ENCODE measurements around the gene TBC1D25. TPM values are rescaled to one million over a fixed set of nuclear protein-coding genes. Genes with fewer than 3 reads are reported as not detected.
A peak's percentile ranks its signal among the peaks of the same experiment; 100 is the strongest.

Gene TBC1D25
- total RNA-seq, 2 experiments from 2014 or later: 26.7 to 30.5 TPM

DNA sequence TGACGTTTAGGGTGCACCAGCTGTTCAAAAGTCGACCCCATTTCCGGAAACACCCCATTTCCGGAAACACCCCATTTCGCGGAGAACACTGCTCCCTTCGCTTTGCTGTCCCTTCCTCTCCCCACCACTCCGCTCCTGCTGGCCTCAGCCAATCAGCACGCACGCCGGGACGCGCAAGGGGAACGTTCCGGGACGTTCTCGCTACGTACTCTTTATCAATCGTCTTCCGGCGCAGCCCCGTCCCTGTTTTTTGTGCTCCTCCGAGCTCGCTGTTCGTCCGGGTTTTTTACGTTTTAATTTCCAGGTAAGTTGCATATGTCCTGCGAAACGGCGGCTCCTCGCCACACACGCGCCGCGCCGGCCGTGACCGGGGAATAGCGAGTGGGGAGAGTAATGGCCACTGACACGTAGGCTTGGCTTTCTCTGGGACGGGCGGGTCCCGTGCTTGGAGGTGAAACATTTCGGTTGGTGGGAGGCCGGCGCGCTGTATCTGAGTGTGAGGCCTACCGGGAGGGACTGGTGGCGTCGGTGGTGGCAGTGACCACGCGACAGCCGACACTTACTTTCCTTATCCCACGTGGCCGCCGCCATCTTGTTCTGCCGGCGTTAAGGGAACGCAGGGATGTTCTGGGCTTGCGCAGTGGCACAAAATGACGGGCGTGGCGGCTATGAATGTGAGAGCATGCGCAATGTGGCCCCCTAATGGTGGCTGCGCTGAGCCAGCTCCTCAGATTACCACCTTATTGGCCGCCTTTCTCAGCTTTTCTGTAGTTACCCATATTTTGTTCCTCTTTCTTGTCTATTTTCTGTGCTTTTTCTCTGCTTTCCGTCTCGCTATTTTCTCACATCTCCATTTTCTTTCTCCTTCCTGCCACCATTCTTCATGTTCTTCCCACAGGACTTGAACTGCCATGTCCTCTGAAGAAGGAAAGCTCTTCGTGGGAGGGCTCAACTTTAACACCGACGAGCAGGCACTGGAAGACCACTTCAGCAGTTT lies 35.1 kb downstream of the TBC1D25 start, which contains the start of gene RBM3:
Gene RBM3 (plus strand): TSS at position 215 of the 997 bp plus-strand sequence. CDS start 697 bp downstream, at position 912.
- TF ChIP-seq, protein P1, sequence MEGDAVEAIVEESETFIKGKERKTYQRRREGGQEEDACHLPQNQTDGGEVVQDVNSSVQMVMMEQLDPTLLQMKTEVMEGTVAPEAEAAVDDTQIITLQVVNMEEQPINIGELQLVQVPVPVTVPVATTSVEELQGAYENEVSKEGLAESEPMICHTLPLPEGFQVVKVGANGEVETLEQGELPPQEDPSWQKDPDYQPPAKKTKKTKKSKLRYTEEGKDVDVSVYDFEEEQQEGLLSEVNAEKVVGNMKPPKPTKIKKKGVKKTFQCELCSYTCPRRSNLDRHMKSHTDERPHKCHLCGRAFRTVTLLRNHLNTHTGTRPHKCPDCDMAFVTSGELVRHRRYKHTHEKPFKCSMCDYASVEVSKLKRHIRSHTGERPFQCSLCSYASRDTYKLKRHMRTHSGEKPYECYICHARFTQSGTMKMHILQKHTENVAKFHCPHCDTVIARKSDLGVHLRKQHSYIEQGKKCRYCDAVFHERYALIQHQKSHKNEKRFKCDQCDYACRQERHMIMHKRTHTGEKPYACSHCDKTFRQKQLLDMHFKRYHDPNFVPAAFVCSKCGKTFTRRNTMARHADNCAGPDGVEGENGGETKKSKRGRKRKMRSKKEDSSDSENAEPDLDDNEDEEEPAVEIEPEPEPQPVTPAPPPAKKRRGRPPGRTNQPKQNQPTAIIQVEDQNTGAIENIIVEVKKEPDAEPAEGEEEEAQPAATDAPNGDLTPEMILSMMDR (IDR thresholded peaks at IDR 0.05): peak; percentile 36
- peaks cover 26% of the 10 kb centered on the region for H3K4me1 ChIP-seq (ENCODE audit: insufficient read depth, low read length)
- intact Hi-C loops (cut with DNase I, micrococcal nuclease): loop anchor here (1.0 to 10.0 kb wide), 5 partner anchors 22 to 100 kb away; partner anchors contain the start of genes TBC1D25 (in 2 of the 2), EBP (in 1 of the 2), FTSJ1 (in 1 of the 2) and SLC38A5 (in 1 of the 2)
- Mint-ChIP-seq H3K9me3 (no peaks in the 10 kb centered on the region), H3K27me3 (no peaks in the 10 kb centered on the region), H3K4me1 (ENCODE audit: low read depth) (peaks cover 27% of the 10 kb centered on the region), H3K27ac (peak within 1 kb of the TSS; percentile 98), H3K36me3 (ENCODE audit: low read depth) (peaks cover 58% of the 10 kb centered on the region), H3K4me3 (peak within 1 kb of the TSS; percentile 98)
- POLR2A ChIA-PET: interaction anchor here (0.7 to 3.1 kb wide), 45 partner anchors 9 to 1357 kb away, joined by 3 to 101 read pairs (median 4); partner anchors contain the start of genes EBP, GRIPAP1, HDAC6 and OTUD5
- peak within 1 kb of the TSS; percentile 99 to 100 for H3K27ac ChIP-seq (ENCODE audit: low read depth in 1 of 2, low read length in 2 of 2)
- peak within 1 kb of the TSS; percentile 87 for H3K4me3 ChIP-seq (ENCODE audit: low read length)
- DNase-seq (peak; percentile 80 to 97 (median 90)), ATAC-seq (ENCODE audit: poor library complexity) (peak; percentile 93)
- no peaks in the 10 kb centered on the region for H3K9me3 ChIP-seq (ENCODE audit: control insufficient read depth in 1 of 2, insufficient read depth in 1 of 2, low read length in 2 of 2)
- CTCF ChIA-PET: interaction anchor here (1.3 kb wide), 1 partner anchor 35 kb away, joined by 4 read pairs; the partner anchor contains the start of gene TBC1D25
- H3K27me3 ChIP-seq (ENCODE audit: control insufficient read depth in 1 of 2, insufficient read depth in 2 of 2, low read length in 2 of 2): no peaks in the 10 kb centered on the region
- H3K36me3 ChIP-seq (ENCODE audit: insufficient read depth, low read length): peaks cover 44% of the 10 kb centered on the region

DNA sequence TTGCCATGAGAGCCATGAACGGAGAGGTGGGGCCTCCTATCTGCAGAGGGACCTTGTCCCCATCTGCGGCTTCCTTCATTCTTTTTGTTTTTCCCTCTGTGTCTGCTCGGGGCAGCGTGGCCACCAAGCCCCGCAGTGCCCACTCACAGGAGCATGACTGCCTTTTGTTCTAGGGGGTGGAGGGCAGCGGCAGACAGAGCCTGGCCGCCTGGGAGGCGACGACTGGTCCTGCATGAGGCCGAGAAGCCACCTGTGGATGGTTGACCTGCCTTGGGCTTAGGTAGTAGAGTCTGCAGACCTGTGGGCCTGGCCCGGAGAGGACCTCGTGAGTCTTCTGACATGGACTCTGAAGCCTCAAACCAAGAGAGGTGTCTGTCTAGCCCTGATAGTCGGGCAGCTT lies 36.1 kb downstream of the TBC1D25 start:
- H3K4me3 Mint-ChIP-seq: peak overlapping the region; percentile 98
- Histone ChIP-seq H3K9me3 (ENCODE audit: control insufficient read depth in 1 of 2, insufficient read depth in 1 of 2, low read length in 2 of 2) (no peaks in the 10 kb centered on the region), H3K27me3 (ENCODE audit: control insufficient read depth in 1 of 2, insufficient read depth in 2 of 2, low read length in 2 of 2) (no peaks in the 10 kb centered on the region), H3K4me1 (ENCODE audit: insufficient read depth, low read length) (peaks cover 26% of the 10 kb centered on the region), H3K27ac (ENCODE audit: low read depth in 1 of 2, low read length in 2 of 2) (peak overlapping the region in 1 of 2 donors; percentile 100), H3K4me3 (ENCODE audit: low read length) (peak overlapping the region; percentile 87), H3K36me3 (ENCODE audit: insufficient read depth, low read length) (peaks cover 46% of the 10 kb centered on the region)
- H3K9me3 Mint-ChIP-seq: no peaks in the 10 kb centered on the region
- no peaks in the 10 kb centered on the region for H3K27me3 Mint-ChIP-seq
- H3K27ac Mint-ChIP-seq: peak overlapping the region; percentile 98
- no peak for DNase-seq
- POLR2A ChIA-PET: interaction anchor here (0.9 to 3.1 kb wide), 5 partner anchors 36 to 426 kb away, joined by 3 to 101 read pairs (median 10); partner anchors contain the start of genes GRIPAP1, HDAC6, PQBP1 and TBC1D25
- peaks cover 31% of the 10 kb centered on the region for H3K4me1 Mint-ChIP-seq (ENCODE audit: low read depth)
- ATAC-seq (ENCODE audit: poor library complexity): no peak
- H3K36me3 Mint-ChIP-seq (ENCODE audit: low read depth): peaks cover 64% of the 10 kb centered on the region
- intact Hi-C loops (cut with DNase I, micrococcal nuclease): loop anchor here (1.0 to 10.0 kb wide), 3 partner anchors 21 to 101 kb away; partner anchors contain the start of genes FTSJ1 (in 1 of the 2), SLC38A5 (in 1 of the 2) and TBC1D25 (in 1 of the 2)
- CTCF ChIA-PET: interaction anchor here (1.0 kb wide), 1 partner anchor 36 kb away, joined by 3 read pairs; the partner anchor contains the start of gene TBC1D25
- TF ChIP-seq, protein P1 (IDR thresholded peaks at IDR 0.05): no peak

DNA sequence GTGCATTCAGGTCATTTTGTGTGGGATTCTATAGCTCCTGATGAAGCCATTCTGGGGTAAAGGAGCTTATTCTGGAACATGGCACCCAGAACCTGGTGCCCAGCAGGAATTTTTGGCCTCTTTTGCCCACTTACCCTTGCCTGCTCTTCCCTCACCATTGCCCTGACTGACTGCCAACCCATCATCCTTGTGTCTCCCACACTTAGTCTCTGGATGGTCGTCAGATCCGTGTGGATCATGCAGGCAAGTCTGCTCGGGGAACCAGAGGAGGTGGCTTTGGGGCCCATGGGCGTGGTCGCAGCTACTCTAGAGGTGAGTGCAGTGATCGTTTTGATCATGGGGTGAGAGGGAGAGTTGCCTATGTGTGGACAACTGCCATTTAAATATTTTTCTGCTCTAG lies 36.6 kb downstream of the TBC1D25 start:
- H3K9me3 Mint-ChIP-seq: no peaks in the 10 kb centered on the region

More for the DNA sequence above, 36.6 kb downstream of the TBC1D25 start:
- Histone ChIP-seq H3K36me3 (ENCODE audit: insufficient read depth, low read length) (peaks cover 46% of the 10 kb centered on the region), H3K27ac (ENCODE audit: low read depth in 1 of 2, low read length in 2 of 2) (peak overlapping the region in 1 of 2 donors; percentile 100), H3K4me1 (ENCODE audit: insufficient read depth, low read length) (peaks cover 26% of the 10 kb centered on the region), H3K9me3 (ENCODE audit: control insufficient read depth in 1 of 2, insufficient read depth in 1 of 2, low read length in 2 of 2) (no peaks in the 10 kb centered on the region), H3K27me3 (ENCODE audit: control insufficient read depth in 1 of 2, insufficient read depth in 2 of 2, low read length in 2 of 2) (no peaks in the 10 kb centered on the region), H3K4me3 (ENCODE audit: low read length) (no peak overlapping the region)
- peaks cover 31% of the 10 kb centered on the region for H3K4me1 Mint-ChIP-seq (ENCODE audit: low read depth)
- intact Hi-C loops (cut with DNase I, micrococcal nuclease): loop anchor here in 1 of 2 experiments (10.0 kb wide), 1 partner anchor 101 kb away; the partner anchor contains the start of genes FTSJ1 and SLC38A5
- ATAC-seq (ENCODE audit: poor library complexity): no peak
- TF ChIP-seq, protein P1 (IDR thresholded peaks at IDR 0.05): no peak
- CTCF ChIA-PET: interaction anchor here (1.0 kb wide), 1 partner anchor 37 kb away, joined by 3 read pairs; the partner anchor contains the start of gene TBC1D25
- no peaks in the 10 kb centered on the region for H3K27me3 Mint-ChIP-seq
- peak overlapping the region; percentile 98 for H3K27ac Mint-ChIP-seq
- peaks cover 64% of the 10 kb centered on the region for H3K36me3 Mint-ChIP-seq (ENCODE audit: low read depth)
- H3K4me3 Mint-ChIP-seq: no peak overlapping the region
- POLR2A ChIA-PET: interaction anchor here (1.4 to 3.1 kb wide), 2 partner anchors 37 to 426 kb away, joined by 4 to 101 read pairs; partner anchors contain the start of genes GRIPAP1 and TBC1D25
- no peak for DNase-seq

Measured in CD4-positive, alpha-beta T cell (primary cell).